ENCODE measurements around the gene IPO4.

The IPO4 gene

GRCh38 chr14:24139272-24139934 is 49.2 kb downstream of the IPO4 start (continued):
- peak; percentile 98 for TF ChIP-seq PRDM4 (tag by site-specific recombination; IDR thresholded peaks at IDR 0.05)
- TF ChIP-seq SALL2 (tag by site-specific recombination; IDR thresholded peaks at IDR 0.05; ENCODE audit: borderline replicate concordance) = no peak
- TF ChIP-seq ZFP37 (tag by site-specific recombination; IDR thresholded peaks at IDR 0.05) = no peak
- TF ChIP-seq ZNF585B (tag by site-specific recombination; IDR thresholded peaks at IDR 0.05) = no peak
- no peak for TF ChIP-seq ZBTB21 (tag by site-specific recombination; IDR thresholded peaks at IDR 0.05)
- no peak for TF ChIP-seq ZNF521 (tag by site-specific recombination; IDR thresholded peaks at IDR 0.05)
- no peak for TF ChIP-seq ZFP69B (tag by site-specific recombination; IDR thresholded peaks at IDR 0.05)
- TF ChIP-seq ZNF350 (tag by site-specific recombination; IDR thresholded peaks at IDR 0.05) = no peak

- Histone ChIP-seq H3K27ac (ENCODE audit: extremely low read depth, low read depth, low read length) (0 out of 2 replicates have a peak overlapping the region, but pooled peaks have one; percentile 35), H3K4me1 (ENCODE audit: control insufficient read depth, insufficient read depth, low read length) (peaks cover 4% of the 10 kb centered on the region; the same call in 1 of the 2 replicates), H3K9me3 (ENCODE audit: control insufficient read depth, insufficient read depth, low read depth, low read length) (no peaks in the 10 kb centered on the region), H3K4me3 (ENCODE audit: low read depth, low read length) (no peak overlapping the region), H3K36me3 (ENCODE audit: control insufficient read depth in 2 of 2, insufficient read depth in 1 of 2, low read length in 2 of 2) (peaks cover 11 to 33% of the 10 kb centered on the region in 2 experiments)
- POLR2A ChIA-PET = interaction anchor here (0.7 to 7.3 kb wide), 6 partner anchors 8 to 75 kb away, joined by 3 to 163 read pairs (median 22); partner anchors contain the start of genes CHMP4A, DCAF11, IRF9 and NRL
- TF ChIP-seq ATF2 (tag by site-specific recombination; IDR thresholded peaks at IDR 0.05; ENCODE audit: low read depth) (peak; percentile 72), PATZ1 (tag by site-specific recombination; IDR thresholded peaks at IDR 0.05) (no peak)
- CTCF ChIA-PET = interaction anchor here (1.0 kb wide), 1 partner anchor 169 kb away, joined by 3 read pairs; the partner anchor contains the start of gene CIDEB
These were observed 50.0 kb downstream of the IPO4 start for GRCh38 chr14:24138396-24139271.

GRCh38 chr14:24137529-24138395 is 50.9 kb downstream of the IPO4 start:
- Histone ChIP-seq H3K4me3 (ENCODE audit: low read depth, low read length) (no peak overlapping the region), H3K36me3 (ENCODE audit: control insufficient read depth in 2 of 2, insufficient read depth in 1 of 2, low read length in 2 of 2) (peaks cover 11 to 27% of the 10 kb centered on the region in 2 experiments), H3K27ac (ENCODE audit: extremely low read depth, low read depth, low read length) (no peak overlapping the region), H3K4me1 (ENCODE audit: control insufficient read depth, insufficient read depth, low read length) (peaks cover 4% of the 10 kb centered on the region; the same call in 1 of the 2 replicates), H3K9me3 (ENCODE audit: control insufficient read depth, insufficient read depth, low read depth, low read length) (no peaks in the 10 kb centered on the region)
- POLR2A ChIA-PET = interaction anchor here (0.6 to 7.3 kb wide), 7 partner anchors 9 to 75 kb away, joined by 3 to 163 read pairs (median 21); partner anchors contain the start of genes CHMP4A, DCAF11, IRF9 and NRL
- TF ChIP-seq ZNF391 (tag by site-specific recombination; IDR thresholded peaks at IDR 0.05; ENCODE audit: borderline replicate concordance, low read depth) (no peak), PRDM1 (tag by site-specific recombination; IDR thresholded peaks at IDR 0.05) (0 out of 2 replicates have a peak, but pooled peaks have one; percentile 17), PRDM10 (tag by site-specific recombination; IDR thresholded peaks at IDR 0.05) (peak; percentile 78; the same call in 1 of the 2 replicates), MEIS1 (CRISPR knock-in tag; IDR thresholded peaks at IDR 0.05; ENCODE audit: borderline replicate concordance) (no peak), ZBTB6 (tag by site-specific recombination; IDR thresholded peaks at IDR 0.05) (0 out of 2 replicates have a peak, but pooled peaks have one; percentile 9)
- CTCF ChIA-PET = interaction anchor here (0.6 to 1.2 kb wide), 5 partner anchors 8 to 294 kb away, joined by 3 to 4 read pairs (median 3); partner anchors contain the start of genes CIDEB, IRF9 and PSME2
